HG02973 (cell line): Measurements from ENCODE around the gene INTS4.
"Not testable (repeated sequence)": the region's sequence is repeated elsewhere in the genome, so short reads cannot be mapped to it uniquely, and the experiment has no call there.

Source experiments
- ATAC-seq: cut with Tn5 transposase; IDR thresholded peaks from one replicate; pipeline ENCODE4 v1.9.1; 2021; ENCODE audit warnings: moderate library complexity; ENCODE audit not compliant: unreplicated experiment

INTS4 gene

DNA sequence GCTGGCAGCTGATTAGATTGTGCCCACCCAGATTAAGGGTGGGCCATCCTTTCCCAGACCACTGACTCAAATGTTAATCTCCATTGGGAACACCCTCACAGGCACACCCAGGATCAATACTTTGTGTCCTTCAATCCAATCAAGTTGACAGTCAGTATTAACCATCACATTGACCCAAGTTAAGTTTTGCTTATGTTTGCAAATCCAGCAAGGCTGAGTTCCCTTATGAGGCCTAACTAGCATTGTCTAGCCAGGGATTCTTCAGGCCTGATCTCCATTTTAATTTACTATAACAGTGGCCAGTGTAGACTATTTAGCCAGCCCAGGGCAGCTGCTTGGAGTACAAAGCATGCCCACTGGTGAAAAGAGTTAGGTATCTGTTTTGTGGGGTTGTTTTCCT, 30.9 kb upstream of the INTS4 start:
- no peak for ATAC-seq

DNA sequence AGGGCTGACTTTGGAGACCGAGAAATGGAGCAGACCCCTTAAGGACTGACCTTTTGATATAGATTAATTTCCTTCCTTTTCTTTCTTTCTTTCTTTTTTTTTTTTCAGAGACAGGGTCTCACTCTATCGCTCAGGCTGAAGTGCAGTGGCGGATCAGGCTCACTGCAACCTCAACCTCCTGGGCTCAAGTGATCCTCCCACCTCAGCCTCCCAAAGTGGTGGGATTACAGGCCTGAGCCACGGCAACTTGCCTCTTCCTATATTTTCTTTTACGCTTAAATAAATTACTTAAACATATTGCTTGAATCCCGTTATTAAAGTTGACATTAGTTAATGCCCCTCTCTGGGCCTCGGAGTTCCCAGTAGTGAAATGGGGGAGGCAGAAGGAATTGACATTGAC, 29.0 kb upstream of the INTS4 start:
- ATAC-seq, result no peak

DNA sequence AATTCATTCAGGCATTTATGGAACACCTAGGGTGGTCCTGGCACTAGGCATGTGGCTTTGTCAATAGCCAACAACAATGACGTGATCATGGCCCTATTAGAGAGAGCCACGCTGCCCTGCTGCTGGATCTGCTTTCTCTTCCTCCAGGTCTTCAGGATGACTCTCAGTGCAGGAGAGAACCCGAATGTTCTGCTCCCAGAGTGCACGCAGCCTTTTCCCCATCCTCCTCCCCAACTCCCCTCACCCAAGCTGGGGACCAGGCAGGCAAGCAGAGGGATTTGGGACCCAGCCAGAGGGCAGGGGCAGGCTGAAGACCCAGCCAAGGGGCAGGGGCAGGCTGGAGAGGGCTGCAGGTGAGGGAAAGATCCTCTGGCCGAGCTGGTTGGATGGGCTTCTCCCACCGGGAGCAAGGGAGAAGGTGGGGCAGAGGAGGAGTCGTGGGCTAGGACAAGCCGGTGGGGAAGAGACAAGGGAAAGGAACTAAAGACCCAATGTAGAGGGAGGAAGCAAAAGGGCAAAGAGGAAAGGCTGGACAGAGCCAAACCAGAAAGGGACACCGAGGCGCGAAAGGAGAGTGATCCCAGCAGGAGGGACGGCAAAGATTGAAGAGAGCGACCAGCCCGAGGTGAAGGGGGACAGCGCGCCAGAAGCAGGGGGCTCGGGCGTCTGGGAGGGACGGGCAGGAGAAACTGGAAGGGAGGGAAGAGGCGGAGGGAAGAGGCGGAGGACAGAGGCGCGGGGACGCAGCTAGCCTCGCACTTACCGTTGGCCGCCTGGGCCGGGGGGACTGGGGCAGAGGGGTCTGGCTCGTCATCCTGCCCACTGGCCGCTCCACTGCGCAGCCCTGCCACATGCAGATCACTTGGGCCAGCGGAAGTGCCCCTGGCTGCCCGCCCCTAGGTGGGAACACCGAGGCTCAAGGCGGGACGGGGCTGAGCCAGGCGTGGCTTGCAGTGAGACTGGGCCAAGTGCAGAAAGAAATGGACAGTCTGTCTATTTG, 28.2 kb upstream of the INTS4 start, which contains the start of gene KCTD14:
Gene KCTD14 (minus strand): TSS at position 880 of the 1,000 bp plus-strand sequence. CDS start 27 bp downstream, at position 853.
- ATAC-seq, result no peak

DNA sequence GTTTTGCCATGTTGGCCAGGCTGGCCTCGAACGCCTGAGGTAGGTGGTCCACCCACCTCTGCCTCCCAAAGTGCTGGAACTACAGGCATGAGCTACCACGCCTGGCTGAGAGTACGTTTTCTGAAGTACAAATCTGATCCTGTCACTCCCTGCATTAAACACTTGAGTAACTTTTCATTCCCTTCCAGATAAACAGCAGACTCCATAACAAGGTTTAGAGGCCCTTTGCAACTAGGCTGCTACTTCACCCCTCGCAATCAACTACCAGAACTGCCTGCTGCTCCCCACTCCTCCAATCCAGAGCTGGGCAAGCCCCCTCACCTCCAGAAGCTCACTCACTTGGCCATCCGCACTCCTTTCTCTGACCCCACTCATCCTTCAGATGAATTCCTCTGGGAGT, 27.1 kb upstream of the INTS4 start:
- no peak for ATAC-seq

DNA sequence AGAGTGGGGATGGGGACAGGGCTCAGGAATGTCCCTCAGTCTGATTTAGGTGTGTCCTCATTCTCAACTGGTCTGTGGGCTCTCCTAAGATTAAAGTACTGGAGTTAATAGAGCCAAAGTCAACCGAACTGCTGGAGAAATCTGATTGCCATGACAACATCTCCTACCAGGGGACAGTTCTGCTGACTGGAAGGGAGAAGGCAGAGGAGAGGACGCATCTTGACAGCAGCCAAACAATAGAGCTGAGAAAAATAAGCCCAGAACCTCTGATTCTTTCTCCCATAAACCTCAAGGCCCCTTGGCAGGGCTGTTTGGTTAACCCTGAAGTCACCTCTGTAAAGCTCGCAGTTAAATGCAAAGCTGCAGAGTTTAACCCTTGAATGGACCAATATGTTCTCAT, 25.8 kb upstream of the INTS4 start:
- no peak for ATAC-seq

DNA sequence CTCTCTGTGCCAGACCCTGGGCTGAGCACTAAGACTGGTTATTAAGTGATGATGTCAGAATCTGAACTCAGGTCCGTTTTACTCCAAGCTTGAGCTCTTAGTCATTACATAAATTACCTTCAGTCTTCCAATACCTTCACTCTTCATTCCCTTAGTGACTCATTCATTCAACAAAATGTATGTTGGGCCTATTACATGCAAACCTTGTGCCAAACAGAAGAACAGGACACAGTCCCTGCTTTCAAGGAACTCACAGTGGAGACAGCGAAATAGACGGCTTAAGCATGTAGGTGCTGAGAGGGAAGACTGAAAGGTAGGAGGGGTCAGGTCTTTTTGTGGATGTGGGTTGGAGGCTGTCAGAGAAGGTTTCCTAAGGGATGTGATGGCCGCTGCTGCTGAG, 25.3 kb upstream of the INTS4 start:
- no peak for ATAC-seq

DNA sequence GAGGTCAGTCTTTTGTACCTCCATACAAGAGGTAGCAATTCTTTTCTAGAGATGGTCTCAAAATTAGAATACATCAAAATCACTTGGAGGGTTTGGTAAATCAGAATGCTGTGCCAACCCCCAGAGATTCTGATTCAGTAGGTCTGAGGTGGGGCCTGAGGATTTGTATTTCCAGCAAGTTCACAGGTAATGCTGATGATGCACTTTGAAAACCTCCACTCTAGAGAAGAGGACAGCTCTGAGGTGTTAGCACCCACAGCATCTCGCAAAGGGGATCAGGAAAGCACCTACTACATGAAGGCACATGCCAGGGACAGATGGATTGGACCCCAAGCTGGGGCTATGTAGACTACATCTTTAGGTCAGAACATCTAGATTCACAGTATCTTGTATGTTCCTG, 21.4 kb upstream of the INTS4 start:
- ATAC-seq, result no peak

DNA sequence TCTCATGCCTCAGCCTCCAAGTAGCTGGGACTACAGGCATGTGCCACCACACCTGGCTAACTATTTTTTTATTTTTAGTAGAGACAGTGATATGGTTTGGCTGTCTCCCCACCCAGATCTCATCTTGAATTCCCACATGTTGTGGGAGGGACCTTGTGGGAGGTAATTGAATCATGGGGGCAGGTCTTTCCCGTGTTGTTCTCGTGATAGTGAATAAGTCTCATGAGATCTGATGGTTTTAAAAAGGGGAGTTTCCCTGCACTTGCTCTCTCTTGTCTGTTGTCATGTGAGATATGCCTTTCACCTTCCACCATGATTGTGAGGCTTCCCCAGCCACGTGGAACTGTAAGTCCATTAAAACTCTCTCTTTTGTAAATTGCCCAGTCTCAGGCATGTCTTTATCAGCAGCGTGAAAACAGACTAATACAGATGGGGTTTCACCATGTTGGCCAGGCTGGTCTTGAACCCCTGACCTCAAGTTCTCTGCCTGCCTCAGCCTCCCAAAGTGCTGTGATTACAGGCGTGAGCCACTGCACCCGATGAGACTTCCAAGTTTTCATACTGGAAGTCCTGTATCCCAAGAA, 20.6 kb upstream of the INTS4 start:
- ATAC-seq, result not testable (repeated sequence)

DNA sequence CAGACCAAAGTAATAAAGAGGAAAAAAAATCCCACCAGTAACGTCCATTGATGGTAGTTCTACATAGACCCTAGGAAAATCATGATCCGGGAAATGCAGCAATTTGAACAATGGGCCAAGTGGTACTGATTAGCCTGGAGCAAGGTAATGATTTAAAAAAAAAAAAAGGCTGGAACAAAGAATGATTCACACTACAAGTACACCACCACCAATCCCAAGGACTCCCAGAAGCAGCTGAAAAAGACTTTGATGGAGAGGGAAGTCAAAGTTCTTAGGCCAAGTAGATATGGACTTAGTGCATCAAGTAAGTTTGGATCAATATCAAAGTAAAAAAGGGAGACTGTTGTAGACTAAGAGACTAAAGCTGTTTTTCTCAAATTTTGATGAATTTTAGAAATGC, 16.8 kb upstream of the INTS4 start:
- no peak for ATAC-seq

DNA sequence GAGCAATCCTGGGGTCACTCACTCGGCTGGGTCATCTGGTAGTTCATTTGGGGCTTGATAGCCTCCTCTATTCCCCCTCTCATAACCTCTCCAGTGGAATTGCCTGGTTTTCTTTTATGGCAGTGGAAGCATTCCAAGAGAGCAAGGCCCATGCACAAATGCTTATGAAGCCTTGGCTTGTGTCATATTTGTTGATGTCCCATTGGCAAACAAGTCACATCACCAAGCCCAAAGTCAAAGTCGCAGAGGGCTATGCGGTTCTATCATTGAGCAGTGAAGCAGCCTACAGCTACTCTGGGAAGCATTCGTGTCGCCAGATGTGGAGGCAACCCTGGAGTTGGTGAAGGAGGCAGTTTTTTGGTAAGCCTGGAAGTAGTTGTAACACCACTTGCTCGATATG, 16.3 kb upstream of the INTS4 start:
- ATAC-seq, result no peak

DNA sequence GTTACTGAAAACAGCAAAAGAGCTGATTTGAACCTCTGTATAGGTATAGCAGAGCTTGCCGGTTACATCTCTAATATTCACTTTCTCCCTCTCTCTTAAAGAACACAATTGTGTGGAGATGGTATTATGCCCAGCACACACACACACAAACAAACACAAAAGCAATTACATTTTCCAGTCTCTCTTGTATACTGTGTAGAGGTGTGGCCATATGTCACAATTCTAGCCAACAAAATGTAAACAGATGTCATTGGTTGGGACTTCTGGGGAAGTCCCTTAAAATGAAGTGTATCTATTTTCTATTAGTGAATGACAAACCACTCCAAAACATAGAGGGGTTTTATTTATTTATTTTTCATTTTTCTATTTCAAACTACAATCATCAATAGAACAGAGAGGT, 15.8 kb upstream of the INTS4 start:
- no peak for ATAC-seq

DNA sequence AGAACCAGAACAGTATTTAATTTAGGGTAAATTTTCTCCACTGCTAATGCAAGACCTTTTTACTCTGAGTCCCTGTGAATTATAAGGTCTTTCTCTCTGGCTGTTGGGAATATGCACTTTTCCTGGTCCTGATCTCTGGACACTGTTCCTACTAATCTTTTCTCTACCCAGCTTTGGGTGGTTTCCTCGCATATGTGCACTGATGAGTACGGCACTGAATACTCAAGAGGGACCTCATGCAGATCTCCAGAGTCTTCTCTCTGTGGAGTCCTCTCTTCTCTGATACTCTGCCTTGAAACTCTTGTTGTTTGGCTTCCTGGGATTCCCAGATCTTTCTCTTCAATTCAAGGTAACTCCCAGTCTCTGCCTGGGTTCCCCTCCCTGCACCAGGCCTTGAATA, 14.6 kb upstream of the INTS4 start:
- ATAC-seq, result no peak

DNA sequence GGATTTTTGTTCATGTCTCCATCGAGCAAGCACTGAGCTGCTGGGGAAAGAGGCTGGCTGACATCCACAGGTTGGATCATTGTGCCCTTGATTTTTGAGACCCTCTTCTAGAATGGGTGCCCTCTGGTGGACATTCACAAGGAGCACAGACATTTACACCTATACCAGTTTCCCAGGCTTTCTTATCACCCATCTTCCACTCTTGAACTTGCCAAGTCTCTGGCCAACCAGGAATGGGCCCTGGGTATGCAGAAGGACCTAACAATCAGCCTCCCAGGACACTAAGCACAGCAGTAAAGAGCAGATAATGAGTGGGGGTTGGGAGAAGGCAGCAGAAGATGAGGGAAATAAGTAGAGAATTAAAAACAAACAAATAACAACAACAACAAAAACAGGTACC, 5.7 kb upstream of the INTS4 start:
- ATAC-seq, result peak; percentile 64

DNA sequence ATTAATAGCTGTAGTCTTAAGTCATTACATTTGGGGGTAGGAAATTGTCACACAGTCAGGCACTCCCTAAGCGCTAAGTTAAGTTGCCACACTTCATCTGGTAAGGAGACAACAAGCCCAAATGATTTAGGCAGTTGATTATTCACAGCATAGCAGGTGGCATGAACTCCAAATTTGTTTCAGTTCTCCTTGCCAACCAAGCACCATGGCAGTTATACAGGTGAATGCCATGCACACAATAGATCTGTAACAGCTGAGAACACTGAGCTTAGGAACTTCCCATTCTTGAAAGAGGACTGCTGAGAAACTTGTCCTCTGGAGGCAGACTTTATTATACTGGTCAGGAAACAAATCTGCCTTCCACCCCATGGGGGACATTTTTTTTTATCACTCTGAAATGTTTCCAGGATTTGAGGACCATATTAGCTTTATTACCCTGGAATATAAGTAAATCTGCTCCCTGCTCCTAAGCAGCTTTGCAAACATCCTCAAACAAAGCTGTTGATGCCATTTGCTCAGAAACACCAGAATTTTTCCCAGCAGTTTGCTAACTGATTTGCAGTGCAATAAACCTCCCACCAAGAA, 5.1 kb upstream of the INTS4 start:
- no peak for ATAC-seq

DNA sequence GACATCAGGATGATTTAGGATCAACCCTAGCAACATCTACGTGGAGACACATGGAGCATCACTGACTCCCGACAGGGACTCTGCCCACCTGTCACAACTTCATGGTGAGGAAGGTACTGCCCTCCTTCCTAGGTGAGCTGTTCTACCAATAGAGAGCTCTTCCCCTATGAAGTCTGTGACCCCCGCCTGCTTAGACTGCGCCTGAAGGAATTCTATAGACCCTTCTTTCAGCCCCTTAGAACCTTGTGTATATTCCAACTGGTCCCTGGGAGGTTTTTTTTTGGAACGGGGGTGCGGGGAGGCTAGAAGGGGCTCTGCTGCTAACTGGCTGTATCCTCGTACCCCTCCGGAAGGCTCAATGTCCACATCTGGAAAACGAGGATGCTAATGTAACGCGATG, 566 bp downstream of the INTS4 start:
- no peak for ATAC-seq

DNA sequence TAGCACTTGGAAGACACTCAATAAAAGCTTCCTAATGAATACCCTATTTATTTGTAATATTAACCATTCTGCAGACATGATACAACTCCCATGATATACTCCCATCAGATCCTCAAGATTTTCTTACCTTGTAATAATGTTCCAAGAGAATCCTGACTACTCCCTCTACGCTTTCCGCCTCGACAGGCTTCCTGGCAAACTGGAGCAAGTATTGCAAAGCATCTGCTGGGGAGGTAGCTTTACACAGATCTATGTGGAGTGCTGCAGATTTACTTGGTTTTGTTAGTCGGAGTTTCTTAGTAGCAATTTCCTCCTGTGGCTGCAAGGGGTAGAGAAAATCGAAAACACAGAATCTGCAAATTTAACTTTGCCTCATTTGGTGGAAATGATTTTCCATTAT, 3.5 kb downstream of the INTS4 start:
- ATAC-seq, result no peak

DNA sequence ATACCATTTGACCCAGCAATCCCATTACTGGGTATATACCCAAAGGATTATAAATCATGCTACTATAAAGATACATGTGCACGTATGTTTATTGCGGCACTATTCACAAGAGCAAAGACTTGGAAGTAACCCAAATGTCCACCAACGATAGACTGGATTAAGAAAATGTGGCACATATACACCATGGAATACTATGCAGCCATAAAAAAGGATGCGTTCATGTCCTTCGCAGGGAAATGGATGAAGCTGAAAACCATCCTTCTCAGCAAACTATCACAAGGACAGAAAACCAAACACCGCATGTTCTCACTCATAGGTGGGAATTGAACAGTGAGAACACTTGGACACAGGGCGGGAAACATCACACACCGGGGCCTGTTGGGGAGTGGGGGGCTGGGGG, 8.0 kb downstream of the INTS4 start:
- not testable (repeated sequence) for ATAC-seq

DNA sequence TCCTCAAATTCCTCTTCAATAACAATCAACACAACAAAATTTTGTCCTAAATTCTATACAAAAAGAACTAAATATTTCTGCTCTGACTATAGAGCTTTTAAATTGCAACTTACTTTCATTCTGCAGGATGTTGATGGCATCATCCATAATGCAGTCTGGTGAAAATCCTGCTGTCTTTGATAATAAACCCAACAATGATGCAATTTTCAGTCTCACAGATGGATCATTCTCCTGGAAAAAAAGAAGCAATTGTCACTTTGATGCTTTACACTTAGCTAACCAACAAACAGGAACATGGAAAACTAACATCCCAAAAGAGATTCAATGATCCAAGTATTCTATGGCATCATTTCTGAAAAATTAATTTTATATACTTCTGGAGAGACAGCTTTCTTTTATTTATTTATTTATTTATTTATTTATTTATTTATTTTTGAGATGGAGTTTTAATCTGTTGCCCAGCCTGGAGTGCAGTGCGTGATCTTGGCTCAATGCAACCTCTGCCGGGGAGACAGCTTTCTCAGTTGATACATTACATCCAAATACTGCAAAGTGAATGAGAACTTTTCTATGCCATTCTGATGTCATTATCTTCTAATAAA, 13.0 kb downstream of the INTS4 start:
- ATAC-seq, result no peak

DNA sequence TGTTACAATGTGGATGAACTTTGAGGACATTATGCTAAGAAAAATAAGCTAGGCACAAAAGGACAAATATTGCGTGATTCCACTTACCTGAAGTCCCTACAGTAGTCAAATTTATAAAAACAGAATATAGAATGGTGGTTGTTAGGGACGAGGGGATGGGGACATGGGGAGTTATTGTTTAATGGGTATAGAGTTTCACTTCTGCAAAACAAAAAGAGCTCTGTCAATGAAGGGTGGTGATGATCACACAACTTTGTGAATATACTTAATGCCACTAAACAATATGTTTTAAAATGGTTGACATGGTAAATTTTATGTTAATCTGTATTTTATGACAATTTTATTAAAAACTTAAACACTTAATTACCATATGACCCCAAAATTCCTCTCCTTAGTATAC, 26.1 kb downstream of the INTS4 start:
- ATAC-seq, result peak; percentile 63

DNA sequence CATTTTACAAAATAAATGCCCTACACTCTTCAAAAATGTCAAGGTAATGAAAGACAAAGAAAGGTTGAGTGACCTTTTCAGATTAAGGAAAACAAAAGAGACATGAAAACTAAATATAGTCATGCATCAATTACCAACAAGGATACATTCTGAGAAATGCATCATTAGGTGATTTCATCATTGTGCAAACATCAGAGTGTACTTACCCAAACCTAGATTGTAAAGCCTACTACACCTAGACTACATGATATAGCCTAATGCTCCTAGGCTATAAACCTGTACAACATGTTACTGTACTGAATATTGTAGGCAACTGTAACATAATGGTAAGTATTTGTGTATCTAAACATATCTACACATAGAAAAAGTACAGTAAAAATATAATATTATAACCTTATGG, 26.7 kb downstream of the INTS4 start:
- no peak for ATAC-seq

DNA sequence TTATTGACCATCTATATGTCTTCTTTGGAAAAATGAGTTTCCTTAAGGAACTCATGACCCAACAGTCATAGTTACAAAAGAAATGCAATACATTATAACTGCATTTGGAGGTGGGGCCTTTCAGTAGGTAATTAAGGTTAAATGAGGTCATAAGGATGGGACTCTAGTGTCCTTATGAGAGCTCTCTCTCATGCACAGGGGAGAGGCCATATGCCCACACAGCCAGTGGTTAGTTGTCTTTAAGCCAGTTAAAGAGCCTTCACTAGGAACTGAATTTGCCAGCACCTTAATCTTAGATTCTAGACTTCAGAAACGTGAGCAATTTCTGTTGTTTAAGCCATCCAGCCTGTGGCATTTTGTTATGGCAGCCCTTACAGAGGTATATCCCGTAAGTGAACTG, 27.3 kb downstream of the INTS4 start:
- no peak for ATAC-seq

DNA sequence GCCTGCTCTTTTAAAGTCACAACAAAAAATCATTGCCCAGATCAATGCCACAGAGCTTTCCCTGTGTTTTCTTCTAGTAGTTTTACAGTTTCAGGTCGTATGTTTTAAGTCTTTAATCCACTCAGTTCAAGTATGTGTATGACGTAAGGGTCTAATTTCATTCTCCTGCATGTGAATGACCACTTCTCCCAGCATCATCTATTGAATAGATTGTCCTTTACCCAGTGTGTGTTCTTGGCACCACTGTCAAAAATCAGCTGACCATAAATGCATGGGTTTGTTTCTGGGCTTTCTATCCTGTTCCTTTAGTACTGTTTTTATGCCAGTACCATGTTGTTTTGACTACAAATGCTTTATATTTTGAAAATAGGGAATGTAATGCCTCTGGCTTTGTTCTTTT, 28.1 kb downstream of the INTS4 start:
- ATAC-seq, result no peak
